ENCODE results near the gene COX17.

COX17 gene

GRCh38 chr3:119632829-119633228, 44.4 kb downstream of the COX17 start:
- TF ChIP-seq CTCF (IDR thresholded peaks at IDR 0.05; ENCODE audit: unreplicated experiment in 3 of 3) = no peak
- Mint-ChIP-seq H3K36me3 (ENCODE audit: low read depth) (no peaks in the 10 kb centered on the region), H3K4me1 (peaks cover 7% of the 10 kb centered on the region), H3K27me3 (ENCODE audit: low read depth) (peaks cover 3% of the 10 kb centered on the region), H3K9me3 (no peaks in the 10 kb centered on the region), H3K27ac (no peak overlapping the region), H3K4me3 (no peak overlapping the region)

- no peak overlapping the region for H3K27ac Mint-ChIP-seq
- peaks cover 3% of the 10 kb centered on the region for H3K27me3 Mint-ChIP-seq (ENCODE audit: low read depth)
- H3K9me3 Mint-ChIP-seq = no peaks in the 10 kb centered on the region
- no peak for TF ChIP-seq CTCF (IDR thresholded peaks at IDR 0.05; ENCODE audit: unreplicated experiment in 3 of 3)
- no peaks in the 10 kb centered on the region for H3K36me3 Mint-ChIP-seq (ENCODE audit: low read depth)
- H3K4me1 Mint-ChIP-seq = peaks cover 3% of the 10 kb centered on the region
- no peak overlapping the region for H3K4me3 Mint-ChIP-seq
Measured at GRCh38 chr3:119632216-119632615, 45.0 kb downstream of the COX17 start.

GRCh38 chr3:119631516-119631915, 45.7 kb downstream of the COX17 start:
- no peak for TF ChIP-seq CTCF (IDR thresholded peaks at IDR 0.05; ENCODE audit: unreplicated experiment in 3 of 3)
- no peaks in the 10 kb centered on the region for H3K36me3 Mint-ChIP-seq (ENCODE audit: low read depth)
- H3K27ac Mint-ChIP-seq = peak overlapping the region in 1 of 3 experiments; percentile 40
- no peaks in the 10 kb centered on the region for H3K9me3 Mint-ChIP-seq
- no peak overlapping the region for H3K4me3 Mint-ChIP-seq
- H3K4me1 Mint-ChIP-seq = no peaks in the 10 kb centered on the region
- peaks cover 3% of the 10 kb centered on the region for H3K27me3 Mint-ChIP-seq (ENCODE audit: low read depth)

GRCh38 chr3:119630880-119631329, 46.3 kb downstream of the COX17 start:
- no peak for TF ChIP-seq CTCF (IDR thresholded peaks at IDR 0.05; ENCODE audit: unreplicated experiment in 3 of 3)
- Mint-ChIP-seq H3K4me3 (no peak overlapping the region), H3K4me1 (no peaks in the 10 kb centered on the region), H3K27me3 (ENCODE audit: low read depth) (peaks cover 3% of the 10 kb centered on the region), H3K9me3 (no peaks in the 10 kb centered on the region), H3K27ac (peak overlapping the region in 1 of 3 experiments; percentile 24), H3K36me3 (ENCODE audit: low read depth) (no peaks in the 10 kb centered on the region)

- no peaks in the 10 kb centered on the region for H3K36me3 Mint-ChIP-seq (ENCODE audit: low read depth)
- peak overlapping the region in 1 of 3 experiments; percentile 24 for H3K27ac Mint-ChIP-seq
- H3K9me3 Mint-ChIP-seq = no peaks in the 10 kb centered on the region
- no peaks in the 10 kb centered on the region for H3K4me1 Mint-ChIP-seq
- H3K27me3 Mint-ChIP-seq (ENCODE audit: low read depth) = peaks cover 3% of the 10 kb centered on the region
- no peak overlapping the region for H3K4me3 Mint-ChIP-seq
- no peak for TF ChIP-seq CTCF (IDR thresholded peaks at IDR 0.05; ENCODE audit: unreplicated experiment in 3 of 3)
Measured at GRCh38 chr3:119630128-119630879, 46.9 kb downstream of the COX17 start.

Measured in nephron (organoid).